Vagina (tissue), 2 donors: ENCODE results near the gene PTPRA.

ENCODE experiments used
- POLR2AphosphoS5 ChIP-seq, 2 donors: sonication (generic); formaldehyde crosslinking; IDR thresholded peaks; one replicate each; pipeline ENCODE4 v1.9.0; 2017; ENCODE audit warnings: antibody characterized with exemption in 2 of 2, mild to moderate bottlenecking in 2 of 2, low read depth in 1 of 2; ENCODE audit not compliant: insufficient read depth in 1 of 2
- TF ChIP-seq, protein P1 (sequence below), 3 experiments: fragments of 450-650 bp in 2 of 3; fragments of 200-600 bp in 1 of 3; sonication (generic) in 1 of 3; IDR thresholded peaks; one replicate each; pipeline ENCODE4 v1.5.1; 2017 to 2019; ENCODE audit warnings: antibody characterized with exemption in 3 of 3, mild to moderate bottlenecking in 2 of 3, moderate library complexity in 2 of 3

- TF ChIP-seq, protein P1, sequence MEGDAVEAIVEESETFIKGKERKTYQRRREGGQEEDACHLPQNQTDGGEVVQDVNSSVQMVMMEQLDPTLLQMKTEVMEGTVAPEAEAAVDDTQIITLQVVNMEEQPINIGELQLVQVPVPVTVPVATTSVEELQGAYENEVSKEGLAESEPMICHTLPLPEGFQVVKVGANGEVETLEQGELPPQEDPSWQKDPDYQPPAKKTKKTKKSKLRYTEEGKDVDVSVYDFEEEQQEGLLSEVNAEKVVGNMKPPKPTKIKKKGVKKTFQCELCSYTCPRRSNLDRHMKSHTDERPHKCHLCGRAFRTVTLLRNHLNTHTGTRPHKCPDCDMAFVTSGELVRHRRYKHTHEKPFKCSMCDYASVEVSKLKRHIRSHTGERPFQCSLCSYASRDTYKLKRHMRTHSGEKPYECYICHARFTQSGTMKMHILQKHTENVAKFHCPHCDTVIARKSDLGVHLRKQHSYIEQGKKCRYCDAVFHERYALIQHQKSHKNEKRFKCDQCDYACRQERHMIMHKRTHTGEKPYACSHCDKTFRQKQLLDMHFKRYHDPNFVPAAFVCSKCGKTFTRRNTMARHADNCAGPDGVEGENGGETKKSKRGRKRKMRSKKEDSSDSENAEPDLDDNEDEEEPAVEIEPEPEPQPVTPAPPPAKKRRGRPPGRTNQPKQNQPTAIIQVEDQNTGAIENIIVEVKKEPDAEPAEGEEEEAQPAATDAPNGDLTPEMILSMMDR (IDR thresholded peaks at IDR 0.05), result no peak
- no peak for TF ChIP-seq POLR2AphosphoS5 (IDR thresholded peaks at IDR 0.05; ENCODE audit: insufficient read depth in 1 of 2, low read depth in 1 of 2)
These were observed 94.6 kb downstream of the PTPRA start for GRCh38 chr20:2967841-2968240.
